ENCODE data around the gene TEX2.
"Not testable (repeated sequence)": the region's sequence is repeated elsewhere in the genome, so short reads cannot be mapped to it uniquely, and the experiment has no call there.

The TEX2 gene

GRCh38 chr17:64221679-64222078, 41.4 kb downstream of the TEX2 start:
- no peak overlapping the region for H3K4me3 ChIP-seq (ENCODE audit: low read depth, low read length)
- TF ChIP-seq CTCF (IDR thresholded peaks at IDR 0.05; ENCODE audit: insufficient read depth, low read depth, low read length, missing control alignments), result no peak
- DNase-seq (ENCODE audit: low read depth), result no peak

DNA sequence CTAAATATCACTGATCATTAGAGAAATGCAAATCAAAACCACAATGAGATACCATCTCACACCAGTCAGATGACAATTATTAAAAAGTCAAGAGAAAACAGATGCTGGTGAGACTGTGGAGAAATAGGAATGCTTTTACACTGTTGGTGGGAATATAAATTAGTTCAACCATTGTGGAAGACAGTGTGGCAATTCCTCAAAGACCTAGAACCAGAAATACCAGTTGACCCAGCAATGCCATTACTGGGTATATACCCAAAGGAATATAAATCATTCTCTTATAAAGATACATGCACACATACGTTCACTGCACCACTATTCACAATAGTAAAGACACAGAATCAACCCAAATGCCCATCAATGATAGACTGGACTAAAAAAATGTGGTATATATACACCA, 42.5 kb downstream of the TEX2 start:
- not testable (repeated sequence) for DNase-seq (ENCODE audit: low read depth)

GRCh38 chr17:64219571-64219970, 43.5 kb downstream of the TEX2 start:
- DNase-seq (ENCODE audit: low read depth), result no peak
- TF ChIP-seq CTCF (IDR thresholded peaks at IDR 0.05; ENCODE audit: insufficient read depth, low read depth, low read length, missing control alignments), result no peak
- no peak overlapping the region for H3K4me3 ChIP-seq (ENCODE audit: low read depth, low read length)

More for the DNA sequence above, 42.5 kb downstream of the TEX2 start:
- H3K4me3 ChIP-seq (ENCODE audit: low read depth, low read length), result not testable (repeated sequence)

DNA sequence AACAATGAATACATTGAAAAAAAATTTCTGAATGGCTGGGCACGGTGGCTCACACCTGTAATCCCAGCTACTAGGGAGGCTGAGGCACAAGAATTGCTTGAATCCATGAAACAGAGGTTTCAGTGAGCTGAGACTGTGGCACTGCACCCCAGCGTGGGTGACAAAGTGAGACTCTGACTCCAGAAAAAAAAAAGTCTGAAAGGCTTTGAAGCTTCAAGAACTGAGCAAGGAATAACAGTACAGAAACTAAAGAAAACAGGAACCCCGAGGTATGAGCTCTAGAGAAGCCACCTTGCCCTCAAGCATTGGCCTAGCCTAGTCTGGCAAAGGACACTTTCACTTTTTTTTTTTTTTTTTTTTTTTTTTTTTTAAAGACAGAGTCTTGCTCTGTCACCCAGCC, 45.0 kb downstream of the TEX2 start:
- no peak for TF ChIP-seq CTCF (IDR thresholded peaks at IDR 0.05; ENCODE audit: insufficient read depth, low read depth, low read length, missing control alignments)
- DNase-seq (ENCODE audit: low read depth), result peak; percentile 73
- H3K4me3 ChIP-seq (ENCODE audit: low read depth, low read length), result no peak overlapping the region

DNA sequence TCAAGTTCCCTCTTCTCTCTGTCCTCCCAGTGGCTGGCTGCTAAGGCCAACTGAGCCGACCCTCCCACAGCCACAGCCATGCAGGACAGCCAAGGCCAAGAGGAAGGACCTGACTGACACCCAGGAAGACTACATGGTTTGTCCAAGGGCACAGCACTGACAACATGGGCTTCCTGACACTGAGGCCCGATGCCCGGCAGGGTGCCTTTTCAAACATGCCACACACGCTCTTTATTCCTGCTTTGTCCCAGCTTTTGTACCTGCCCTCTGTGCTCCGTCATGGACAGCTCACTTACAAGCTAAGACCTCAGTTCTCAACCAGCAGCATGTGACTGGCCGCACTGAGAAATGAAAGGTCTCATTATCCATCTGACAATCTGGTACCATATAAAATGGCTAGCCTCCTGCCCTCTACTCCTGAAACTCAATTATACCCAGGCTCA, 45.8 kb downstream of the TEX2 start:
- no peak for TF ChIP-seq CTCF (IDR thresholded peaks at IDR 0.05; ENCODE audit: insufficient read depth, low read depth, low read length, missing control alignments)
- no peak overlapping the region for H3K4me3 ChIP-seq (ENCODE audit: low read depth, low read length)
- no peak for DNase-seq (ENCODE audit: low read depth)

GRCh38 chr17:64216338-64217248, 46.5 kb downstream of the TEX2 start:
- DNase-seq (ENCODE audit: low read depth), result peak; percentile 55
- TF ChIP-seq CTCF (IDR thresholded peaks at IDR 0.05; ENCODE audit: insufficient read depth, low read depth, low read length, missing control alignments), result peak; percentile 14
- H3K4me3 ChIP-seq (ENCODE audit: low read depth, low read length), result no peak overlapping the region

GRCh38 chr17:64216000-64216337, 47.1 kb downstream of the TEX2 start:
- no peak for DNase-seq (ENCODE audit: low read depth)

More at GRCh38 chr17:64216000-64216337, 47.1 kb downstream of the TEX2 start:
- no peak overlapping the region for H3K4me3 ChIP-seq (ENCODE audit: low read depth, low read length)
- no peak for TF ChIP-seq CTCF (IDR thresholded peaks at IDR 0.05; ENCODE audit: insufficient read depth, low read depth, low read length, missing control alignments)

Measured in GM12865 (cell line).